ENCODE measurements around the gene MAP1LC3B.

Gene MAP1LC3B

DNA sequence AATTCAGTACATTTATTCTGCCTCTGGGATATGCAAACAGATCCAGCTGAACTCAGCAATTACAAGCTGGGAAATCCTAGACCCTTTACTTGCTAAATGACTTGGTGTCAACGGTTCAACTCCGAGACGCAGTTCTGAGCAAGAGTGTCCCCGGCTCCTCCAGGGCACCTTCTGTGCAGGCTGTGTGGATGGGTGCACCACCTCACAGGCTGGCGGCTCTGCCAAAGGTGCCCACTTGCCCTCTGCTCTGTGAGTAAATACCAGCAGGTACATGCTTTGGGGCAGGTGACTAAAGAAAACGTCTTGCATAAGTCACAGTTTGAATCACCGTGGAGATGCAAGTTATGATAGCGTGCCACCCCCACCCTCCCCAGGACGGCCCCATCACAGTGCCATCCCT lies 23.3 kb downstream of the MAP1LC3B start:
- TF ChIP-seq, protein P1, sequence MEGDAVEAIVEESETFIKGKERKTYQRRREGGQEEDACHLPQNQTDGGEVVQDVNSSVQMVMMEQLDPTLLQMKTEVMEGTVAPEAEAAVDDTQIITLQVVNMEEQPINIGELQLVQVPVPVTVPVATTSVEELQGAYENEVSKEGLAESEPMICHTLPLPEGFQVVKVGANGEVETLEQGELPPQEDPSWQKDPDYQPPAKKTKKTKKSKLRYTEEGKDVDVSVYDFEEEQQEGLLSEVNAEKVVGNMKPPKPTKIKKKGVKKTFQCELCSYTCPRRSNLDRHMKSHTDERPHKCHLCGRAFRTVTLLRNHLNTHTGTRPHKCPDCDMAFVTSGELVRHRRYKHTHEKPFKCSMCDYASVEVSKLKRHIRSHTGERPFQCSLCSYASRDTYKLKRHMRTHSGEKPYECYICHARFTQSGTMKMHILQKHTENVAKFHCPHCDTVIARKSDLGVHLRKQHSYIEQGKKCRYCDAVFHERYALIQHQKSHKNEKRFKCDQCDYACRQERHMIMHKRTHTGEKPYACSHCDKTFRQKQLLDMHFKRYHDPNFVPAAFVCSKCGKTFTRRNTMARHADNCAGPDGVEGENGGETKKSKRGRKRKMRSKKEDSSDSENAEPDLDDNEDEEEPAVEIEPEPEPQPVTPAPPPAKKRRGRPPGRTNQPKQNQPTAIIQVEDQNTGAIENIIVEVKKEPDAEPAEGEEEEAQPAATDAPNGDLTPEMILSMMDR (IDR thresholded peaks at IDR 0.05; ENCODE audit: control insufficient read depth, insufficient read depth, low read depth, low read length, missing control alignments) = no peak
- DNase-seq (ENCODE audit: low read depth) = no peak
- H3K4me3 ChIP-seq (ENCODE audit: control insufficient read depth, low read depth, low read length) = no peak overlapping the region

DNA sequence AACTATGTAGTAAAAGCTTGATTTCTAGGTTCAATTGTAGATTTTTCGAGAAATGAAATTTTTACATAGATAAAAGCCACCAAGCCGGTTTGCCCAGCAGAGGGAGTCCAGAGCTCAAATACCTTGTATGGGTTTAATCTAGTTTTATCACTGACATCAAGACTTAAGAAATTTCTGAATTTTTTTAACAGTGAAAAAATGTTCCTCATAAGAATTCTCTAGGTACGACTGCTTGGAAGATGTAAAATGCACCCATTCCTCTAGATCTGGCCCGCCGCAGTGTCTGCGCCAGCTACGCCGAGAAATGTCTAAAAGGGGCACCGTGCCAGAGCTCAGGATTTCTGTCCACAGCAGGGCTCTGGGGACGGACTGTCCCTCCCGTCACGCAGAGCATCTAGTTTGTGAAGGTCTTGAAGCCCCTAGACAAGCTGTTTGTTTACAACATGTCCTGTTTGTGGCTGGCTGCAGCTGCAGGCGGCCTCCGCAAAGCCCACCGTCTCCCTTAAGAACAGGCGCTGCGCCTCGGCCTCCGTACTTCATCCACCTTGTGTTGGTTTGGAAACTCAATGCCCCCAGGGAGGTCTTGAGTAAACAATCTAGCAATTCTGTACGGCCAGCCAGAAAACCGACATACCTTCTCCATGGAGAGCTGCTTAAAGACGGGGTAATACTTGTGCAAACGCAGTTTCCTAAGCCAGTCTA lies 24.8 kb downstream of the MAP1LC3B start:
- H3K4me3 ChIP-seq (ENCODE audit: control insufficient read depth, low read depth, low read length) = no peak overlapping the region
- DNase-seq (ENCODE audit: low read depth) = peak; percentile 25
- TF ChIP-seq, protein P1 (IDR thresholded peaks at IDR 0.05; ENCODE audit: control insufficient read depth, insufficient read depth, low read depth, low read length, missing control alignments) = peak; percentile 69

DNA sequence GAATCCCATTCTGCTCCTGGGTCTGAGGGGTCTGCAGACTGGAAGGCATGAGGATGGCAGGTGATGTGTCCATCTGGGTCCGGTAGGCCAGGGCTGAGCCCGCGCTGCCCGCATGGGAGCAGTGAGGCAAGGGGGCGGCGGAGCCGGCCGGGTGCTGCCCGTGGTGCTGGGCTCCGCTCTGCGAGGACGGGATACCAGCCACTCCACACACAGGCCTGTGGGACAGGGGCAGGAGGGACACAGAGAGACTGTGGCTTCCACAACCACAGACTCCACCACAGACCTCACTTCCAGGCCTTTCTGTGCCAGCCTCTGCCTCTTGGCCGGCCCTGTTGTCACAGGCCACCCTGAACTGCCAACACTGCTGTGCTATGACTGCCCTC lies 25.4 kb downstream of the MAP1LC3B start:
- TF ChIP-seq, protein P1 (IDR thresholded peaks at IDR 0.05; ENCODE audit: control insufficient read depth, insufficient read depth, low read depth, low read length, missing control alignments) = no peak
- no peak overlapping the region for H3K4me3 ChIP-seq (ENCODE audit: control insufficient read depth, low read depth, low read length)
- DNase-seq (ENCODE audit: low read depth) = no peak

- no peak for DNase-seq (ENCODE audit: low read depth)
- TF ChIP-seq, protein P1 (IDR thresholded peaks at IDR 0.05; ENCODE audit: control insufficient read depth, insufficient read depth, low read depth, low read length, missing control alignments) = no peak
- no peak overlapping the region for H3K4me3 ChIP-seq (ENCODE audit: control insufficient read depth, low read depth, low read length)
Measured at GRCh38 chr16:87418216-87418615, 26.1 kb downstream of the MAP1LC3B start.

DNA sequence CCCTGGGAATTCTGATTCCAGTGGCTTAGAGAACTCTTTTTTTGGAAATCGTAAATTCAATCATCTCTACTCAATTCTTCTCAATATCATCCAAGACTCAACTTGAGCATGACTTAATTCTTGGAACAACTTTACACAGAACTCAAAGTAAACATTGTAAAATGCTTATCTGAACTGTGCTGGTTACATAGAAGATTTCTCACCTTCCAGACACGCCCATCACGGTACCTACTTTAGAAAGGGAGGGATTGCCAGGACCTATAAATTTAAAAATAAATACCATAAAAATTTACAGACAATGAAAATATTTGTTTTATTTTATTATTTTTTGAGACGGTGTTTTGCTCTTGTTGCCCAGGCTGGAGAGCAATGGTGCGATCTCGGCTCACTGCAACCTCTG lies 26.5 kb downstream of the MAP1LC3B start:
- TF ChIP-seq, protein P1 (IDR thresholded peaks at IDR 0.05; ENCODE audit: control insufficient read depth, insufficient read depth, low read depth, low read length, missing control alignments) = no peak
- no peak for DNase-seq (ENCODE audit: low read depth)

DNA sequence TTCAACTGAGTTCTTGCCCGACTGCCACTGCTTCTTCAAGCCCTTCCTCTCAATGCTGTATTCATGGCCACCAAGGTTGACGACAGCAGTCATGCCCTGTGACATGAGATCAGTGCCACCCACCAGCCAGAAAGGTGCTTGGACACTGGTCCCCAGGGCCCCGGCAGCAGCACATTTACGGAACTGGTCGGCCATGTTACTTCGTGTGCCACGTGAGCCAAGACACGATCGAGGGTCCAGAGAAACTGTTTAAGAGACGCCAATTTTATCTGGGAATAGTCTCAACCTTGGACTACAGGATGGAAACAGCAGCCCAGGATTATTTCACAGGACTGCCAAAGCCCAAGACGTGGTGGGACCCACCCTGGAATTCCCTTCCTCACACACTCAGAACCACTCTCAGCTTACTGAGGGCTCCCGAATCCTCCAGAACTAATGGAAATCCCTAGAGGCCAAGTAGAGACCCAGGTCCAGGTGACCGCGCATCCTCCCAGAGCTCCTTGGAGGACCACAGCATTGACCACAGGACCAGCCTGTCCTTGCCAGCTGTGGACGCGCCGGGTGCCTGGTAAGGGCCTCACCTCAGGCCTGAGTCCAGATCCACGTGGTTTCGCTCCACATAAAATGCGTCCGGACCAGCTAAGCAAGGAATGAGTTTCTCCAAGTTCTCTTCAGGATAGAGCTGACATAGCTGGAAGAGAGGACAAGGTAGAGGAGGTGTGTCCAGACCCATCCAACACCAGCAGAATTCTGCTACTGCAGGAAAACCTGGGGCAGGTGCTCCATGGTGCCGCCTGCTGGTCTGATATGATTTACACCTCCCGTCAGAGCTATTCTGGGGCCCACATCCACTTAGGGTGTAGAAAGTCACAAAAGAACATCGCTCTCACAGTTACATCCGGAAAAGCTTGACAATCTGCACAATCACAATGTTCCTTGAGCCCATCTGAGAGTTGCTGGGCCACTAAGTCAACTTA lies 28.2 kb downstream of the MAP1LC3B start:
- H3K4me3 ChIP-seq (ENCODE audit: control insufficient read depth, low read depth, low read length) = no peak overlapping the region
- no peak for DNase-seq (ENCODE audit: low read depth)
- TF ChIP-seq, protein P1 (IDR thresholded peaks at IDR 0.05; ENCODE audit: control insufficient read depth, insufficient read depth, low read depth, low read length, missing control alignments) = no peak

More for the DNA sequence above, 26.5 kb downstream of the MAP1LC3B start:
- no peak overlapping the region for H3K4me3 ChIP-seq (ENCODE audit: control insufficient read depth, low read depth, low read length)

Measured in AG09309 (cell line).